G401.6 (cell line): ENCODE measurements around the gene ZNF222.

Experiments
- FAIRE-seq: peaks from 2 replicates; lab custom pipeline; 2012; peaks lifted over from hg19 to GRCh38; lab: Jason Lieb, UNC

ZNF222 gene

GRCh38 chr19:44055870-44056269 is 30.7 kb downstream of the ZNF222 start:
- FAIRE-seq: no peak

- FAIRE-seq: no peak
Measured at GRCh38 chr19:44059229-44059628, 34.0 kb downstream of the ZNF222 start.

DNA sequence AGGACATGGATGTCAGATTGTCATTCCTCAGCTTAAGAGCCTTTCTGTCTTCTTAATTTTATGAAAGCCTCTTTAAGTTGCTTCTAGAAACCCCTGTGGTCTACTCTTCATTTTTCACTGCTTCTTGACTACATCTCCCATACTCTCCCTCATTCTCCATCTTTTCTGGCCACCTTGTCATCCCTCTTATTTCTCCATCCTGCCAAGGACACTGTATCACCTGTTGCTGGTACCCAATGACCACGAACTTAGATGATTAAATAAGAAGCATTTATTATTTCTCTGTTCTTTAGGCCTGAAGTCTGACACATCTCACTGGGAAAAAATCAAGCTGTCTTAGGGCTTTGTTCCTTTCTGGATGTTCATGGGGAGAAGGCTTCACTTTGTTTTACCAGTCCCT is 35.9 kb downstream of the ZNF222 start:
- no peak for FAIRE-seq

DNA sequence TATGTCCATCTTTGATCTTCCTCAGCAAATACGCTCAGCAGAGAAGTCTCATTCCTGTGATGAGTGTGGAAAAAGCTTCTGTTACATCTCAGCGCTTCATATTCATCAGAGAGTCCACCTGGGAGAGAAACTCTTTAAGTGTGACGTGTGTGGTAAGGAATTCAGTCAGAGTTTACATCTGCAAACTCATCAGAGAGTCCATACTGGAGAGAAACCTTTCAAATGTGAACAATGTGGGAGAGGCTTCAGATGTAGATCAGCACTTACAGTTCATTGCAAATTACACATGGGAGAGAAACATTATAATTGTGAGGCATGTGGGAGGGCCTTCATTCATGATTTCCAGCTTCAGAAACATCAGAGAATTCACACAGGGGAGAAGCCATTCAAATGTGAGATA is 41.1 kb downstream of the ZNF222 start:
- FAIRE-seq: no peak

GRCh38 chr19:44069415-44069814 is 44.2 kb downstream of the ZNF222 start:
- FAIRE-seq: no peak

GRCh38 chr19:44071824-44072542 is 46.8 kb downstream of the ZNF222 start, which contains the start of gene ZNF284:
ZNF284 (plus strand) TSS chr19:44072159; CDS start chr19:44076390, 4,231 bp downstream.
- no peak for FAIRE-seq

- FAIRE-seq: no peak
Measured at GRCh38 chr19:44072543-44073401, 47.6 kb downstream of the ZNF222 start.

DNA sequence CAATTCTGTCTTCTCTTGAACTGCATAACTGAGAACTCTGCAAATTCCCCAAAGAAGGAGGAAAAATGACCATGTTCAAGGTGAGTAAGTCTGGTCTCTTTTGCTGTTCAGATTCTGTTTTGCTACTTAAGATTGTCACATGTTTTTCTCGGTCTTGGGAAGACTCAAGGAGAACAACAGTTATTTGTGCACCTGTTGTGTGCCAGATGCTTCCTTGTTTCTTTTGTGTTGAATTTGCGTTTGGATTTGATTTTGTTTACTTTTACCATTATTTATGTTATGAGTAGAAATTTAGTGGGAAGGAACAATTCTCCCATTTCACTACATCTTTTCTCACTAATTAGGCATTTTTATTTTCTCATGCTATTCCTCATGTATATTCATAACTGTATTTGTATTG is 51.1 kb downstream of the ZNF222 start:
- no peak for FAIRE-seq
